HEK293T (cell line): Measurements from ENCODE around the gene SLC47A2.

Source experiments
- CTCF ChIA-PET: fragments of 350-600 bp; formaldehyde crosslinking; extraction: SDS; loops from one replicate; lab custom pipeline; 2021; ENCODE audit warnings: antibody characterized with exemption, inconsistent platforms; lab: Yijun Ruan, JAX
- POLR2A ChIA-PET: fragments of 350-600 bp; formaldehyde crosslinking; extraction: SDS; loops from one replicate; lab custom pipeline; 2020; ENCODE audit warnings: antibody characterized with exemption, inconsistent platforms; lab: Yijun Ruan, JAX
- DNase-seq: peaks from one replicate; pipeline ENCODE4 v3.0.0; 2012; ENCODE audit warnings: mixed read lengths; ENCODE audit errors: extremely low spot score
- ARNT ChIP-seq: fragments of 450-650 bp; IDR thresholded peaks from 2 replicates; pipeline ENCODE4 v1.6.1; 2017; ENCODE audit warnings: mild to moderate bottlenecking
- BHLHE40 ChIP-seq: fragments of 450-650 bp; IDR thresholded peaks from 2 replicates; pipeline ENCODE4 v1.6.1; 2016; ENCODE audit warnings: mild to moderate bottlenecking, moderate library complexity, borderline replicate concordance
- CTBP1 ChIP-seq: fragments of 450-650 bp; IDR thresholded peaks from 2 replicates; pipeline ENCODE4 v1.6.1; 2016; ENCODE audit warnings: borderline replicate concordance
- ELF4 ChIP-seq: fragments of 450-650 bp; IDR thresholded peaks from 2 replicates; pipeline ENCODE4 v1.6.1; 2017; ENCODE audit warnings: antibody characterized with exemption
- FOXA1 ChIP-seq: fragments of 450-650 bp; IDR thresholded peaks from 2 replicates; pipeline ENCODE4 v1.6.1; 2016; ENCODE audit warnings: mild to moderate bottlenecking
- FOXK2 ChIP-seq: fragments of 450-650 bp; IDR thresholded peaks from 2 replicates; pipeline ENCODE4 v1.6.1; 2016; ENCODE audit warnings: mild to moderate bottlenecking
- FOXM1 ChIP-seq: fragments of 450-650 bp; IDR thresholded peaks from 2 replicates; pipeline ENCODE4 v1.6.1; 2017; ENCODE audit warnings: mild to moderate bottlenecking, borderline replicate concordance
- HDGF ChIP-seq: fragments of 450-650 bp; IDR thresholded peaks from 2 replicates; pipeline ENCODE4 v1.6.1; 2017; ENCODE audit warnings: antibody characterized with exemption, borderline replicate concordance
- L3MBTL2 ChIP-seq: fragments of 450-650 bp; conservative IDR thresholded peaks from 2 replicates; pipeline ENCODE4 v1.6.1; 2016; ENCODE audit warnings: mild to moderate bottlenecking
- LEF1 ChIP-seq: fragments of 450-650 bp; IDR thresholded peaks from 2 replicates; pipeline ENCODE4 v1.6.1; 2017; ENCODE audit warnings: mild to moderate bottlenecking, borderline replicate concordance
- NFRKB ChIP-seq: fragments of 450-650 bp; IDR thresholded peaks from 2 replicates; pipeline ENCODE4 v1.6.1; 2016; ENCODE audit warnings: mild to moderate bottlenecking, moderate library complexity
- SP1 ChIP-seq: fragments of 450-650 bp; IDR thresholded peaks from 2 replicates; pipeline ENCODE4 v1.6.1; 2017
- SUZ12 ChIP-seq: fragments of 450-650 bp; IDR thresholded peaks from 2 replicates; pipeline ENCODE4 v1.6.1; 2016; ENCODE audit warnings: mild to moderate bottlenecking
- TARDBP ChIP-seq: fragments of 450-650 bp; IDR thresholded peaks from 2 replicates; pipeline ENCODE4 v1.6.1; 2016
- ZNF384 ChIP-seq: fragments of 450-650 bp; IDR thresholded peaks from 2 replicates; pipeline ENCODE4 v1.6.1; 2016
- TF ChIP-seq, protein P1 (sequence below): fragments of 450-650 bp; IDR thresholded peaks from 2 replicates; pipeline ENCODE4 v1.6.1; 2016

The SLC47A2 gene

DNA sequence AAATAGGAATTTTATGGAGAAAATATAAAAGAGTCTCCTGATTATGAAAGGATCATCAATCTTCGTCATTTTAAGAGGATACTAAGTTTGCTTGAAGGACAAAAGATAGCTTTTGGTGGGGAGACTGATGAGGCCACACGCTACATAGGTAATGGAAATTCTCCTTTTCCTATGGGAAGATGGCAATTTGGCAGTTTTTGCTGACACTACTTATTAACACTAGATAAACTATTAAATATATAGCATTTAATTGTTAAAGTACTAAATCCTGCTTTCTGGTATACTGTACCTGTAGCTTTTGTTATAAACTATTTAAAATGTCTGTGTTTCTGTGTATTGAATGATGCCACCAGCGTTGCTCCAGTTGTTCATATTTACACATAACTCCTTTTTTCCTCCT lies 55.3 kb downstream of the SLC47A2 start:
- CTCF ChIA-PET: interaction anchor here (0.9 kb wide), 1 partner anchor 102 kb away, joined by 3 read pairs; no protein-coding TSS in a partner anchor
- TF ChIP-seq, protein P1, sequence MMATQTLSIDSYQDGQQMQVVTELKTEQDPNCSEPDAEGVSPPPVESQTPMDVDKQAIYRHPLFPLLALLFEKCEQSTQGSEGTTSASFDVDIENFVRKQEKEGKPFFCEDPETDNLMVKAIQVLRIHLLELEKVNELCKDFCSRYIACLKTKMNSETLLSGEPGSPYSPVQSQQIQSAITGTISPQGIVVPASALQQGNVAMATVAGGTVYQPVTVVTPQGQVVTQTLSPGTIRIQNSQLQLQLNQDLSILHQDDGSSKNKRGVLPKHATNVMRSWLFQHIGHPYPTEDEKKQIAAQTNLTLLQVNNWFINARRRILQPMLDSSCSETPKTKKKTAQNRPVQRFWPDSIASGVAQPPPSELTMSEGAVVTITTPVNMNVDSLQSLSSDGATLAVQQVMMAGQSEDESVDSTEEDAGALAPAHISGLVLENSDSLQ: no peak
- TF ChIP-seq SP1 (no peak), FOXK2 (no peak), FOXM1 (no peak), BHLHE40 (no peak), HDGF (no peak)
- no peak for DNase-seq
- POLR2A ChIA-PET: interaction anchor here (4.4 kb wide), 1 partner anchor 13 kb away, joined by 34 read pairs; the partner anchor contains the start of gene ALDH3A2

DNA sequence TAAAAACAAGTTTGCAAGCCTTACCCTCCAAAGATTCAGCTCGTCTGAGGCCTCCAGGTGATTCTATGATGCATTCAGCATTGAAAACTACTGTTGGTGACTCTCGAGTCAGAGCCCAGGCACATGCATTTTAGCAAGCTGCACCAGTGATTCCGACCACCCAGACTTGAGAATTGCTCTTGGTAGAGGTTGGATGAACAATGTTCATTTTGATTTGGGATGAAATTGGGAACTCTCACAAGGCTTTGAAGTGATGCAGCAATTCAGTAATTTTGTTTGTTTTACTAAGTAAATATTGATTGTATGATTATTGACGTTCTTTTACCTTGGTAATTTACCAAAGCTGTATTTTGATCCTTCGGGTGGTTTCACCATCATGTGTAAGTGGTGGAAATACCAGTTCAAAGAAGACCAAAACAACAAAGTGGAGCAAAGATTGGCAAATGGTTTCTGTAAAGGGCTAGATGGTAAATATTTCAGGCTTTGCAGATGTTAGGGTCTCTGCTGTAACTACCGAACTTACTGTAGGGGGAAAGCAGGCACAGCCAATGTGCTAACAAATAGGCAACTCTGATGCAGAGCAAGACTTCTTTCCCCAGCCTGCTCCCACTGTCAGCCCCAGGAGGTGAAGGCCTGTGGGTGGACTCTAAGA lies 56.0 kb downstream of the SLC47A2 start:
- TF ChIP-seq LEF1 (no peak), ELF4 (no peak), SP1 (no peak), FOXM1 (no peak), SUZ12 (no peak), NFRKB (no peak), L3MBTL2 (no peak), ZNF384 (no peak), CTBP1 (no peak), BHLHE40 (no peak), HDGF (no peak), ARNT (no peak), TARDBP (no peak), FOXA1 (no peak), FOXK2 (no peak)
- TF ChIP-seq, protein P1: no peak
- DNase-seq: no peak
- ChIA-PET CTCF (interaction anchor here (1.1 kb wide), 1 partner anchor 102 kb away, joined by 4 read pairs; no protein-coding TSS in a partner anchor), POLR2A (interaction anchor here (4.4 kb wide), 1 partner anchor 12 kb away, joined by 34 read pairs; the partner anchor contains the start of gene ALDH3A2)

GRCh38 chr17:19659366-19660177 lies 56.8 kb downstream of the SLC47A2 start:
- TF ChIP-seq CTBP1: no peak
- no peak for TF ChIP-seq TARDBP
- TF ChIP-seq ELF4: no peak
- no peak for TF ChIP-seq SP1
- TF ChIP-seq, protein P1: peak; percentile 61; the same call in 1 of the 2 replicates
- DNase-seq: no peak
- CTCF ChIA-PET: interaction anchor here (1.1 kb wide), 1 partner anchor 102 kb away, joined by 4 read pairs; no protein-coding TSS in a partner anchor
- POLR2A ChIA-PET: interaction anchor here (4.4 kb wide), 1 partner anchor 11 kb away, joined by 34 read pairs; the partner anchor contains the start of gene ALDH3A2

GRCh38 chr17:19656851-19657581 lies 59.4 kb downstream of the SLC47A2 start:
- ChIA-PET CTCF (interaction anchor here (1.1 to 1.6 kb wide), 2 partner anchors 15 to 88 kb away, joined by 3 read pairs; no protein-coding TSS in a partner anchor), POLR2A (interaction anchor here (2.8 kb wide), 1 partner anchor 9 kb away, joined by 14 read pairs; the partner anchor contains the start of gene ALDH3A2)
- DNase-seq: no peak
- TF ChIP-seq TARDBP (no peak), SUZ12 (no peak), FOXA1 (no peak), SP1 (no peak), FOXM1 (no peak), BHLHE40 (no peak), CTBP1 (no peak), ARNT (no peak), FOXK2 (no peak), ELF4 (no peak), L3MBTL2 (no peak)
- TF ChIP-seq, protein P1: no peak
